IPS-15b (cell line): ENCODE results near the gene FMN2.

ENCODE experiments used
- H3K27me3 ChIP-seq: one replicate; pipeline ENCODE4 v1.6.1; 2013; ENCODE audit warnings: low read length; ENCODE audit not compliant: control insufficient read depth, insufficient read depth
- H3K36me3 ChIP-seq: one replicate; pipeline ENCODE4 v1.6.1; 2013; ENCODE audit warnings: low read length; ENCODE audit not compliant: control insufficient read depth, insufficient read depth
- H3K4me1 ChIP-seq: one replicate; pipeline ENCODE4 v1.6.1; 2013; ENCODE audit warnings: mild to moderate bottlenecking, low read length; ENCODE audit not compliant: control insufficient read depth, insufficient read depth
- H3K4me3 ChIP-seq: one replicate; pipeline ENCODE4 v1.5.1; 2013; ENCODE audit warnings: low read depth, low read length
- H3K9ac ChIP-seq: one replicate; pipeline ENCODE4 v1.6.1; 2013; ENCODE audit warnings: low read depth, mild to moderate bottlenecking, low read length
- H3K9me3 ChIP-seq: one replicate; pipeline ENCODE4 v1.6.1; 2013; ENCODE audit warnings: mild to moderate bottlenecking, low read length; ENCODE audit not compliant: control insufficient read depth, insufficient read depth

The FMN2 gene

DNA sequence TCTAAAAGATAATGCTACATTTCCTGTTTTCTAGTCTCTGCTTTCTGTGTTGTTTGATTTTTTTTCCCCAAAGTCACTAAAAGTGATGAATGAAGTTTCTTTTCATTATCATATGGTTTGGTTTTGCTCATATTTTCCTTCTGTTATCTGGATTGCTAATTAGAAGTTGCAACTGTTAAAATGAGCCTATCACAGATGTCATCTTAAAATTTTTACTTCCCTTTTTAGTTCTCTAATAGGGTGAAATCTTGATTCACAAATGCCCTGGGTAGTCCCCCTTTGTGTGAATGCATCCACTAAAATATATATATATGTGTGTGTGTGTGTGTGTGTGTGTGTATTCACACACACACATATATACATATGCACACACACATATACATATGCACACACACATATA is 376.2 kb downstream of the FMN2 start:
- no peak overlapping the region for H3K4me3 ChIP-seq
- no peak overlapping the region for H3K9ac ChIP-seq
- H3K36me3 ChIP-seq: no peaks in the 10 kb centered on the region
- H3K27me3 ChIP-seq: no peaks in the 10 kb centered on the region
- no peaks in the 10 kb centered on the region for H3K9me3 ChIP-seq
- peaks cover 4% of the 10 kb centered on the region for H3K4me1 ChIP-seq

DNA sequence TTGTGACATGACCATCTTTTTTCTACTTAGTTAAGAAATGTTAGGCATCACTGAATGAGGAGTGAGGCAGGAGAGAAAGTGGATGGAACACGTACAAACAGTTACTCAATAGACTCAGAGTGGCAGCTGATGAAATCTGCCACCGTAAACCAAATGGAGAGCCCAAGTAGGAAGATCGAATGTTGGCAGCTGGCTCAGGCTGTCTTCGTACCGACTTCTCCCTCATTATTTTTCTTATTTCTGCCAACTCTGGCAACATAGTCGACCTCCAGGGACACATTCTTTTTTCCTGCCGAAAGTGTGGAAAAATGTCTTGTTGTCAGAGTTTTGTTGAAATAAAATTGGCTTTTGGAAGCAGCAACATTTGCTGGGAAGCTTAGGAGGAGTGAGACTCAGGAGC is 377.0 kb downstream of the FMN2 start:
- no peak overlapping the region for H3K9ac ChIP-seq
- no peaks in the 10 kb centered on the region for H3K9me3 ChIP-seq
- H3K27me3 ChIP-seq: no peaks in the 10 kb centered on the region
- H3K36me3 ChIP-seq: no peaks in the 10 kb centered on the region
- H3K4me3 ChIP-seq: no peak overlapping the region
- H3K4me1 ChIP-seq: peaks cover 4% of the 10 kb centered on the region

DNA sequence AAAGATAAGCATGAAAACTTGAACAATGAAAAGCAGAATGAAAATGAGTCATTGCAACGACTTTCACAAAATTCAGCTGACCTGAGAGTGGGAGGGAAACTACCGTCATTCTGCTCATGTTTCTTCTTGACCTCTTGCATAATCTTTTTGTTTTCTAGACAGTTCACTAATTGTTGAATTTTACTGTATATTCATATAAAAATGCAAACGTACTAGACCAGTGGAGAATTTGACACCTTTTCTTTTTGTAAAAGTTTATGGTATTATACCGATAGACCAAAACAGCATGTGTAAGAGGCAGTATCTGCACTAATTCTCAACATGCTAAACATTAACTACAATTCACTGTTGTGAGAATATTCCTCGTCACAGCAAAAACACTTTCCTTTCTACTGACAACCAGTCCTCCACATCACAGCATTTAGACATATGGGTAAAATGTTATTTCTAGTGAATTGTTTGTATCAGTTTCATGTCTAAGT is 382.5 kb downstream of the FMN2 start:
- Histone ChIP-seq H3K4me3 (no peak overlapping the region), H3K4me1 (no peaks in the 10 kb centered on the region), H3K9me3 (no peaks in the 10 kb centered on the region), H3K36me3 (no peaks in the 10 kb centered on the region), H3K9ac (no peak overlapping the region), H3K27me3 (no peaks in the 10 kb centered on the region)

DNA sequence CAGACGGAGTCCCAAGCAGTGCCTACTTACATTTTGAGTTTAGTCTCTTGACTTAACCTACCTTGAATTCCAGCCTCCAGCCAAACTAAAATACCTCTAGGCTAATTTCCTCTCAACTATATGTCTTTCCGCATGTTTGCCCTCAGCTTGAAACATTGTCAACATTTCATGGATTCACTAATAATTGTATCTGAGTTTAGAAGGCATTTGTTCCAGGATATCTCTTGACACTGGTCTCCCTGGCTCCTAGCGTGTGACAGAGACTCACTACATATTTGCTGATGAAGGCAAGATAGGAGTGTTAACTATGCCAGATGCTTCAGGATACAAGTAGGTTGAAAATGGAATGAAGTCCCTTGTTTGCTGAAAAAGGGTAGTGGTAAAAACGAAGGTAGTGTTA is 384.1 kb downstream of the FMN2 start:
- H3K9me3 ChIP-seq: no peaks in the 10 kb centered on the region
- no peaks in the 10 kb centered on the region for H3K4me1 ChIP-seq
- no peaks in the 10 kb centered on the region for H3K27me3 ChIP-seq
- no peak overlapping the region for H3K4me3 ChIP-seq
- no peaks in the 10 kb centered on the region for H3K36me3 ChIP-seq
- no peak overlapping the region for H3K9ac ChIP-seq

DNA sequence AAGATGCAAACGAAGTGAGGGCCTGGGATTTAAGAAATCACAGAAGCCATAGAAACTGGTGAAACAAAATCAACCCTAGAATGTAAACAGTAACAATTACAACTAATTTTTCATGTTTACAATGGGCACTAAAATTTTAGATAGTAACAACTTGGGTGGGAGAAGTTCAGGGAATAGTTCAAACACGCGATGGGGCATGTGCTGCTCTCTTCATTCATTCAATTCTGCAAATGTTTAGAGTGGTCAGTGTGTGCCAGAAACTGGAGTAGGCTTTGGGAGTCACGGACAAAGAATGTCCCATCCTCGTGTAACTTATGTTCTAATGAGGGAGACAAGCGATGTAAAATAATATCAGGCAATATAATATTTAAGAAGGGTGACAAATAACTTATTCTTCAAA is 386.9 kb downstream of the FMN2 start:
- H3K9ac ChIP-seq: no peak overlapping the region
- no peaks in the 10 kb centered on the region for H3K27me3 ChIP-seq
- no peak overlapping the region for H3K4me3 ChIP-seq
- no peaks in the 10 kb centered on the region for H3K36me3 ChIP-seq
- H3K4me1 ChIP-seq: no peaks in the 10 kb centered on the region
- no peaks in the 10 kb centered on the region for H3K9me3 ChIP-seq

DNA sequence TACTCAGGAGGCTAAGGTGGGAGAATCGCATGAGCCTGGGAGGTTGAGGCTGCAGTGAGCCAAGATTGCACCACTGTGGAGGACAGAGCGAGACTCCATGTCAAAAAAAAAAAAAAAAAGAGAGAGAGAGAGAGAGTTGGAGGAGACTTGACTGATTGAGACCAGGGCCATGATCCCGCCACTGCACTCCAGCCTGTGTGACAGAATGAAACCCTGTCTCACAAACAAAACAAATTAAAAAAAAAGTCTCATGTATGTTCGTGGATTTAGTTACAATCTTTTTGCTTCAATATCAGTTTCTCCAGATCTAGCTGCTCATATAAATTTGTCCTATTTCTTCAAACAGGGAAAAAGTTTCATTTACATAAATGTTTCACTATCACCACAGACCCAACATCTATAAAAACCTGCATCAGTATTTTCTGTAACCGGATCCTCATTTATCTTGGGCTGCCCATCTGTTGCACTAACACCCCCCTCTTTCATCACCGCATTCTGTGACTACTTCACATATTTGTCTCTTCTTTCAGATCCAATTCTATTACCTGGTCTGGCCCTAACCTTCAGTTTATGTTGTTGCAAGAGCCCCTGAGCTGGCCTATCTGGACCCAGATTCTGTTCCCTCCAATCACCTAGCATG is 393.2 kb downstream of the FMN2 start:
- Histone ChIP-seq H3K9ac (no peak overlapping the region), H3K9me3 (no peaks in the 10 kb centered on the region), H3K27me3 (peaks cover 2% of the 10 kb centered on the region), H3K4me3 (no peak overlapping the region), H3K4me1 (no peaks in the 10 kb centered on the region), H3K36me3 (no peaks in the 10 kb centered on the region)

DNA sequence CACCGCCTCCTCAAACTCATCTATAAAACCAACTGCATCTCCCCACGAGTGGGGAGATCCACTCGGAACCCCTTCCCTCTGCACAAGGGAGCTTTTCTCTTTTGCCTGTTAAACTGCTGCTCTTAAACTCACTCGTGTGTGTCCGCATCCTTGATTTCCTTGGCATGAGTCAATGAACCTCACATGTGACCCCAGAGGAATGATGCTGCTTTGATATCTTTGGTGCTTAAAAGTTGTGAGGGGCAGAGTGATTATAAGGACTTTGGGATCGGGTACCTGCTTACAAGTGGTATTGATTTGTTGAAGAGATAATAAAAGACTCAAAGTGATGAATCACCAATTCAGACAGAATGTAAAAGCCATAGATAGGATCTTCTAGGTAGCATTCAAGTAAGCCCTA is 394.9 kb downstream of the FMN2 start:
- Histone ChIP-seq H3K4me3 (no peak overlapping the region), H3K9ac (no peak overlapping the region), H3K27me3 (peaks cover 13% of the 10 kb centered on the region), H3K4me1 (no peaks in the 10 kb centered on the region), H3K36me3 (no peaks in the 10 kb centered on the region), H3K9me3 (no peaks in the 10 kb centered on the region)

DNA sequence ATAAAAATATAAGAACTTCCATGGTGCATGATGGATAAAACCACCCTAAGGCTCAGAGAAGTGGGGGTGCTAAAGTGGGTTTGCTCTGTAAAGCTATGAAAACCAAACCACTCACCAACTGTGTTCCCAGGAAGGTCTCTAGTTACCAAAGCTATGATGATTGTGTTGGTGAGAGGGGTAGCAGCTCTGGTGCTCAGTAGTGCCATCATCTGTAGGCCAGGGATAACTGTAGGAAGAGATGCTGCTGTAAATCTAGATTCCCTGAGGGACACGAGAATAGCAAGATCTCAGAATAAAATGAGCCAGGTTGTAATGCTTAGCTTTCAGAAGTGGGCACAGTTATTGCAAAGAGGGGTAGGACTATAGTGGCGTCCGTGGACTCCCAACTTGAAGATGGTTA is 395.8 kb downstream of the FMN2 start:
- Histone ChIP-seq H3K36me3 (no peaks in the 10 kb centered on the region), H3K4me3 (no peak overlapping the region), H3K4me1 (no peaks in the 10 kb centered on the region), H3K9ac (no peak overlapping the region), H3K27me3 (peaks cover 18% of the 10 kb centered on the region), H3K9me3 (no peaks in the 10 kb centered on the region)

DNA sequence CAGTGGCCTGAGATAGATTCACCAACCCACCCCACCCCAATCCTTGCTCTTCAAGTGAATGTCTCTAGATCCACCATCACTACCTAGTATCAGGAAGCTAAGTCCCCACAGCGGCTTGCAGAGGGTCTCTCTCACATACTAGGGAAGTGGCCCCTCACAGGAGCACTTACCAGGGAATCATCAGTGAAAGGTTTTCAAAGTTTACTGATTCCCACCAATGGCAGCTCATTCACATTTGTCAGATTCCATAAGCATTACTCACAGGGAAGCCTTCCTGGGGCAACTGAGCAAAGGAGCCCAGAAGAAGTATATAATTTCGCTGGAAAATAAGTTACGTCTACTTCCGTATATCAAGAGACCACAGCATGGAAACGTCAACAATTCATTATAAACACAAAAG is 399.5 kb downstream of the FMN2 start:
- no peaks in the 10 kb centered on the region for H3K36me3 ChIP-seq
- H3K27me3 ChIP-seq: peaks cover 29% of the 10 kb centered on the region
- H3K9me3 ChIP-seq: no peaks in the 10 kb centered on the region
- H3K4me3 ChIP-seq: no peak overlapping the region
- H3K4me1 ChIP-seq: no peaks in the 10 kb centered on the region
- no peak overlapping the region for H3K9ac ChIP-seq

DNA sequence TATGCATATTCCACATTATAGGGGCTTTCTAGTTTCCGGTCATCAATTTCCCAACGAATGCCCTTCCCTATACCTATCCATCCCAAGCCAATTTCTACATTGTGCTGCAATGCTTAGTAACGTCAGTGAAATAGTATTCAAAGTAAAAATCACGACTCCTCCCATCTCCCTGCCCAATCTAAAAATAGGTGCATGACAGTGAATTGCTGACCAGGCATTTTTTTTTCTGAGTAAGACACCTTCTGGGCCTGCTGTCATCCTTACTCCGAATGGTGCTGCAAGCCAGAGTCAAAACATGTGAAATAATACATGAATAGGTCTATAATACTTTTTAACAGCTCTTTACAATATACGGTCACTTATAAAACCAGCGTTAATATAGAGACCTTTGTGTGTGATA is 400.1 kb downstream of the FMN2 start:
- Histone ChIP-seq H3K36me3 (no peaks in the 10 kb centered on the region), H3K4me3 (no peak overlapping the region), H3K9me3 (no peaks in the 10 kb centered on the region), H3K4me1 (no peaks in the 10 kb centered on the region), H3K9ac (no peak overlapping the region), H3K27me3 (peaks cover 29% of the 10 kb centered on the region)

DNA sequence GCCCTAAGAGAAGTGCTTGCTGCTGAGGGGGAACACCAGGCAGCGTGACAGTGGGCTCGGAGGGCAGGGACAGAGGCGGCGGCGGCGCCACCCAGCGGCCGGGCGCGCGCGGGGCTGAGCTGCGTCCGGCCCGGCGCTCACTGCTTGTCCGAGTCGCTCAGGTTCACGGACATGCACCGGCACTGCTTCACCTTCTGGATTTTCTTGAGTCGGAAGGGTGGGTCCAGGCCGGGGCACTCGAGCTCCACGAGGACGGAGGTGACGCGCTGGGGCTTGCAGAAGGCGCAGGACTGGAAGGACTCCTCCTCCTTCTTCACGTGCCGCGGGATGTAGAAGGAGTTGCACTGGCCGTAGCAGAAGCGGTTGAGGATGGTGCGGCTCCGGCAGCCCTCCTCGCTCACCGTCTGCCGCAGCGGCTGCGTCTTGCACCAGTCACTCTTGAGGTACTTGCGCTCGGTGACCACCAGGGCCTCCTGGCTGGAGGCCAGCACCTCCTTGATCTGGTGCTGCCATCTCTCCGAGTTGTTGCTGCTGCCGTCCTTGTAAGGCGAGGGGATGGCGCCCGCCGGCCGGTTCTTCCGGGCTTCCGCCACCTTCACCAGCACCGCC is 401.3 kb downstream of the FMN2 start:
- H3K36me3 ChIP-seq: no peaks in the 10 kb centered on the region
- H3K9ac ChIP-seq: peak overlapping the region; percentile 49
- H3K27me3 ChIP-seq: peaks cover 29% of the 10 kb centered on the region
- no peaks in the 10 kb centered on the region for H3K4me1 ChIP-seq
- H3K4me3 ChIP-seq: peak overlapping the region; percentile 68
- no peaks in the 10 kb centered on the region for H3K9me3 ChIP-seq

DNA sequence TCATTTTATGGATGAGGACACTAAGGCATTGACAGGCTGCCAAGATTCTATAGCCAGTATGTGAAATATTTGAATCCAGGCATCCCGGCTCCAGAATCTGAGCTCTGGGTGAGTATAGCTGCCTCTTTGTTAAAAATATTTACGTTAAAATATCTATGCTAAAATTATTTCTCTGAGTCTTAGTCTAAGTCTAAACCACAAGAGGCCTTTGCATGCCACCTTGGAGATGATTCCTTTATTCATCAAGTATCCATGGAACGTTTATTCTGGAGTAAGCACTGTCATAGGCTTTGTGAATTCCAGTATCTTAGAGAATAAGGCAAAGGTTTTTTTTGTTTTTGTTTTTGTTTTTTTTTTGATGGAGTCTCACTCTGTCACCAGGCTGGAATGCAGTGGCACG is 403.9 kb downstream of the FMN2 start:
- H3K4me3 ChIP-seq: no peak overlapping the region
- H3K4me1 ChIP-seq: no peaks in the 10 kb centered on the region
- no peak overlapping the region for H3K9ac ChIP-seq
- peaks cover 20% of the 10 kb centered on the region for H3K27me3 ChIP-seq
- no peaks in the 10 kb centered on the region for H3K36me3 ChIP-seq
- no peaks in the 10 kb centered on the region for H3K9me3 ChIP-seq
